MG63 (cell line): ENCODE measurements around the gene C4orf17. TPM values are rescaled to one million over a fixed set of nuclear protein-coding genes. Genes with fewer than 3 reads are reported as not detected.
"Not testable (repeated sequence)": the region's sequence is repeated elsewhere in the genome, so short reads cannot be mapped to it uniquely, and the experiment has no call there.

Experiments used
- DNase-seq: peaks from one replicate; pipeline ENCODE4 v3.0.0-alpha.2; 2020
- H3K27me3 ChIP-seq: fragments of 250-450 bp; sonication (Bioruptor Pico); 2 replicates; pipeline ENCODE4 v1.5.1; 2020; ENCODE audit warnings: mild to moderate bottlenecking, moderate library complexity
- H3K36me3 ChIP-seq: fragments of 250-450 bp; sonication (Bioruptor Pico); 2 replicates; pipeline ENCODE4 v1.5.1; 2020; ENCODE audit warnings: mild to moderate bottlenecking, moderate library complexity
- H3K4me3 ChIP-seq: fragments of 250-450 bp; sonication (Bioruptor Pico); 2 replicates; pipeline ENCODE4 v1.5.1; 2020; ENCODE audit warnings: mild to moderate bottlenecking, moderate library complexity
- H3K9me3 ChIP-seq: fragments of 250-450 bp; sonication (Bioruptor Pico); 2 replicates; pipeline ENCODE4 v1.5.1; 2020; ENCODE audit warnings: mild to moderate bottlenecking, moderate library complexity
- total RNA-seq: library from RNA; depleted of rRNA; stranded (reverse); fragments of >200 nt; shearing (Covaris generic); gene quantifications from 2 replicates; pipeline ENCODE4 v1.2.3, GENCODE V29; 2014; ENCODE audit warnings: low replicate concordance

Gene C4orf17
- total RNA-seq, 1 experiment from 2014 or later, result not detected

DNA sequence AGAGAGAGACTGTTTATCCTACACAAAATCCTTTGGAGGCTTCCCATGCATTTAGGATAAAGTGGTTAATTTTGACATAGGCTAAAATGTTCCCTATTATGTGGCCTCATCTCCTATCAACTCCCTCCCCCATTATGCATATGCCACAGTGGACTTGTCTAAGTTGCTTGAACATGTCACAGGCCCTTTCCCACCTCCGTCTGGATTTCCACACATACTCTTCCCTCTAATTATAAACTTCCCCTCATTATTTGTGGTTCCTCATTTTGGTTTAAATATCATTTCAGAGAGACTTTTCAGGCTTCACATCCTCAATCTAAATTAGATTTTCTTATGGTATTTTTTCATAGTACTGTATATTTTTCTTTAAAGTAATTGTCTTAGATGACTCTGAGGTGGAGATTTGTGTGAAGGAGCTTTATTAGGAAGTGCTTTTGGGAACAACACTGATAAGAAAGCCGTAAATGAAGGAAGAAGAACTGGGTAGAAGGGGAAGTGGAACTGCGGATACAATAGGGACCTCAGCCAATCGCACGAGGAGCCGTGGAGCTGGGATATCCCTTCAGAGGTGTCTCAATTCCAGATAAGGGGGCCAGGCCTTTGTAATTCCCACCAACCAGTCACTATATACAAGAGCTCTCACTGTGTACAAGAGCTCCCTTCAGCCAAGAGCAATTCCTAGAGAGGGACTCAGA, 7.9 kb downstream of the C4orf17 start:
- Histone ChIP-seq H3K9me3 (no peaks in the 10 kb centered on the region), H3K4me3 (no peak overlapping the region), H3K36me3 (no peaks in the 10 kb centered on the region), H3K27me3 (no peaks in the 10 kb centered on the region)
- no peak for DNase-seq

- Histone ChIP-seq H3K27me3 (no peaks in the 10 kb centered on the region), H3K36me3 (no peaks in the 10 kb centered on the region), H3K4me3 (no peak overlapping the region), H3K9me3 (no peaks in the 10 kb centered on the region)
- DNase-seq, result no peak
These were observed 18.4 kb downstream of the C4orf17 start for GRCh38 chr4:99529228-99529627.

GRCh38 chr4:99529956-99530355, 19.1 kb downstream of the C4orf17 start:
- H3K4me3 ChIP-seq, result no peak overlapping the region
- no peaks in the 10 kb centered on the region for H3K36me3 ChIP-seq
- no peaks in the 10 kb centered on the region for H3K9me3 ChIP-seq
- no peak for DNase-seq
- no peaks in the 10 kb centered on the region for H3K27me3 ChIP-seq

DNA sequence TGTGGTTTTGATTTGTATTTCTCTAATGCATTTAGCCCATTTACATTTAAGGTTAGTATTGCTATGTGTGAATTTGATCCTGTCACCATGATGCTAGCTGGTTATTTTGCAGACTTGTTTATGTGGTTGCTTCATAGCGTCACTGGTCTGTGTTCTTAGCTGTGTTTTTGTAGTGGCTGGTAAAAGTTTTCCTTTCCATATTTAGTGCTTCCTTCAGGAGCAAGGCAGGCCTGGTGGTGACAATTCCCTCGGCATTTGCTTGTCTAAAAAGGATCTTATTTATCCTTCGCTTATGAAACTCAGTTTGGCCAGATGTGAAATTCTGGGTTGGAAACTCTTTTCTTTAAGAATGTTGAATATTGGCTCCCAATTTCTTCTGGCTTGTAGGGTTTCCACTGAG, 23.9 kb downstream of the C4orf17 start:
- H3K36me3 ChIP-seq, DNase-seq, H3K4me3 ChIP-seq: not testable (repeated sequence)

GRCh38 chr4:99536271-99536670, 25.4 kb downstream of the C4orf17 start:
- no peak for DNase-seq
- H3K27me3 ChIP-seq, result no peaks in the 10 kb centered on the region
- no peaks in the 10 kb centered on the region for H3K9me3 ChIP-seq
- no peak overlapping the region for H3K4me3 ChIP-seq
- H3K36me3 ChIP-seq, result no peaks in the 10 kb centered on the region

More for the DNA sequence above, 23.9 kb downstream of the C4orf17 start:
- H3K27me3 ChIP-seq, H3K9me3 ChIP-seq: not testable (repeated sequence)

DNA sequence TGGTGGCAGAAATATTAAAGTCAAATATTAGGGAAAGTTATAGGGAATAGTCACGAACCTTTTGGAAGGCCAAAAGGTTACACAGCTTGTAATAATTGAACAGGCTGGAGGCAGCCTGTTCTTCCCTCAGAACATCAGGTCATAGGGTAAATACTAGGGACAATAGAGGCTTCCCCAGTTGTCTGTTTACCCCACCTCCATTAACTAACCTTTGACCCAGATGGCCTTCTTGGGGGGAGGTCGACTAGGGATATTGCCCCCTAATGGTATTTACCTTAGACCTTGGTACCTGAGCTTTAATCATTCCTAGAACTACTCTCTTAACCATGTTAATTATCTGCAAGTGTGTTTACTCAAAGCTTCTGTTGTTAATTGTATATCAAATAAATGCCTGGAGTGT, 26.0 kb downstream of the C4orf17 start:
- Histone ChIP-seq H3K4me3 (no peak overlapping the region), H3K36me3 (no peaks in the 10 kb centered on the region), H3K27me3 (no peaks in the 10 kb centered on the region), H3K9me3 (no peaks in the 10 kb centered on the region)
- DNase-seq, result no peak

GRCh38 chr4:99537674-99538073, 26.9 kb downstream of the C4orf17 start:
- Histone ChIP-seq H3K27me3 (no peaks in the 10 kb centered on the region), H3K9me3 (no peaks in the 10 kb centered on the region), H3K4me3 (no peak overlapping the region), H3K36me3 (no peaks in the 10 kb centered on the region)
- no peak for DNase-seq

GRCh38 chr4:99540277-99540939, 29.6 kb downstream of the C4orf17 start:
- no peaks in the 10 kb centered on the region for H3K27me3 ChIP-seq
- no peaks in the 10 kb centered on the region for H3K36me3 ChIP-seq
- H3K4me3 ChIP-seq, result no peak overlapping the region
- no peak for DNase-seq
- no peaks in the 10 kb centered on the region for H3K9me3 ChIP-seq

- Histone ChIP-seq H3K36me3 (no peaks in the 10 kb centered on the region), H3K27me3 (no peaks in the 10 kb centered on the region), H3K4me3 (no peak overlapping the region), H3K9me3 (no peaks in the 10 kb centered on the region)
- no peak for DNase-seq
These were observed 42.1 kb downstream of the C4orf17 start for GRCh38 chr4:99552872-99553271.

GRCh38 chr4:99563310-99564186, 52.7 kb downstream of the C4orf17 start, which contains the start of gene TRMT10A:
TSS of gene TRMT10A (minus strand) at chr4:99564039. CDS start at chr4:99559338, 4,701 bp downstream.
- Histone ChIP-seq H3K27me3 (no peaks in the 10 kb centered on the region), H3K9me3 (no peaks in the 10 kb centered on the region), H3K4me3 (peak within 1 kb of the TSS; percentile 69), H3K36me3 (no peaks in the 10 kb centered on the region)
- DNase-seq, result peak; percentile 96

DNA sequence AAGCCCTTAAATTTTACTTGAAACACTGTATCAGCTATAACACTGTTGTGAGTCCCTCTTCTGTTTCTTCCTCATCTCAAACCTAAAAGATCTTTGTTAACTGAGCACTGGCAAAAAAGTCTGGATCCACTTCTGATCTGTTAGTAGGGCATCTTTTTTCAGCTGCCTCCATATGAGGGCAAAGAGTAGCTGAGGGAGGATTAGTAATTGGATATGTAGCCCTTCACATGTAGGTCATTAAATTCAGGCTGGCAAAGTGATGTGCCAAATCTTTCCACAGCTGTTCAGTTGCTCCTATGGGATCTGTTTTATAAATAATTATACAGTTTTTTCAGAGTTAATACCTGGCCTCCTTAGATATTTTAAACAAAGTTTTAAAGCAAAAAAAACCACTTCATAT, 54.1 kb downstream of the C4orf17 start:
- DNase-seq, result no peak
- Histone ChIP-seq H3K36me3 (no peaks in the 10 kb centered on the region), H3K27me3 (no peaks in the 10 kb centered on the region), H3K9me3 (no peaks in the 10 kb centered on the region), H3K4me3 (no peak overlapping the region)

GRCh38 chr4:99571883-99572282, 61.1 kb downstream of the C4orf17 start:
- H3K27me3 ChIP-seq, result 0 out of 2 replicates have a peak, but pooled peaks cover 5% of the 10 kb centered on the region
- no peaks in the 10 kb centered on the region for H3K36me3 ChIP-seq
- DNase-seq, result no peak
- H3K4me3 ChIP-seq, result no peak overlapping the region
- H3K9me3 ChIP-seq, result no peaks in the 10 kb centered on the region

DNA sequence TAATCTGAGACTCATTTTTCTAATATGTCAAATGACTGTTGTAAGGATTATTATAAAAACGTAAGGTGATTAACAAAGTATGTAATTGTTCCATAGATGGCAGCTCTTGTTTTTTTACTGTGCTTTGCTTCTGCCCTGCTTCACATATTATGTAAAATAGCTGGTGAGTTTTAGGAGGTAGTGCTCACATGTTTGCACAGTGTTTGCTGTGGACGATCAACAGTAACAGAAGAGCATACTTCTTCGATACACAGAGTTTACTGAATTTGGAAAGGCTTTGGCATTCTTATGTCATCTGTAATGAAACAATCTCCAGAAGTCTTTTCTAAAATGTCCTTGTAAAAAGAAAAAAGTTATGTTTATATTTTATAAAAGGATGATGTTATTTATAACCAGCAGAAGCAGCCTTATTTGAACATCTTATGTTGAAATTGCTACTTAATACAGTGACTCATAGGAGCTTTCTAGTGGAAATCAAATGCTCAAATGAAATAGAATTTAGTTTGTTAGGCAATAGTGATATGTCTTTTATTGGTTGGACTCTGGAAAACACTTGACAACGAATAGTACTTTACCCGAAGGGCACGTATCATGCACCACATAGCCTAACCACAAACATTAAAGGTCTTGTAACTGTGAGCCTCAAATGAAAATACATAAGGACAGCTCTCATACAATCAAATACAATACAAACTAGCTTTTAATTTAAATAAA, 61.9 kb downstream of the C4orf17 start:
- H3K9me3 ChIP-seq, result no peaks in the 10 kb centered on the region
- DNase-seq, result no peak
- H3K4me3 ChIP-seq, result no peak overlapping the region
- 0 out of 2 replicates have a peak, but pooled peaks cover 5% of the 10 kb centered on the region for H3K27me3 ChIP-seq
- H3K36me3 ChIP-seq, result no peaks in the 10 kb centered on the region

DNA sequence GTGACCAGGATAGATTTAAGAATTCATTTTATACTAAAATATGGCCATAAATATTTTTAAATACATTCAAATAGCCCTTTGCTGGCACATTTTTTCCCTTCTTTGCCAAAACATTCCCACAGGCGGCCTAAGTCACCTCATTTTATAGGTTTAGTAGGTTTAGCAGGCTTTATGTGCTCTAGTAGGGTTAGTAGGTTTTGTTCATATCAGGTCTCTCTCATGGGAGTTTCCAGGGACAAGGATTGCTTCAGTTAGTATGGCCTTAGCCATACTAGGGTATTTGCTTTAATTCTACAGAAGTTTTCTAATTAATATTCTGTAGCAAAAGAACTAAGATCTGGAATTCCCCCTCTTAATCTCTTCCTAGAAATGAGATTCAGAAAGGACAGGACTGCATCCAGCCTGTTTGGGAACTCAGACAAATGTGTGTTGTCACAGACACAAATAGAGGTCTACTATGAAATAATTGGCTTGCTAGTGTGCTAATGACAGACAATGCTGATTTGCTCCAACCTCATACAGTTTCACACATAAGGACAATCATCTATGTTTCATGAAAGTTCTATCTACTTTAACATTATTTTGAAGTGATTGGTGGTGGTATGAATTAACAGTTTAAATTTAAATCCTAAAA, 63.0 kb downstream of the C4orf17 start:
- Histone ChIP-seq H3K9me3 (no peaks in the 10 kb centered on the region), H3K36me3 (no peaks in the 10 kb centered on the region), H3K4me3 (no peak overlapping the region), H3K27me3 (0 out of 2 replicates have a peak, but pooled peaks cover 5% of the 10 kb centered on the region)
- no peak for DNase-seq

GRCh38 chr4:99574530-99575324, 63.9 kb downstream of the C4orf17 start, which contains the start of gene MTTP:
TSS of gene MTTP (plus strand) at chr4:99574824. CDS start at chr4:99574910, 86 bp downstream.
- no peak within 1 kb of the TSS for H3K4me3 ChIP-seq

More at GRCh38 chr4:99574530-99575324, 63.9 kb downstream of the C4orf17 start, which contains the start of gene MTTP:
- 0 out of 2 replicates have a peak, but pooled peaks cover 5% of the 10 kb centered on the region for H3K27me3 ChIP-seq
- H3K9me3 ChIP-seq, result no peaks in the 10 kb centered on the region
- H3K36me3 ChIP-seq, result no peaks in the 10 kb centered on the region
- no peak for DNase-seq
